ENCODE data around the gene DPYSL3. TPM values are rescaled to one million over a fixed set of nuclear protein-coding genes. Genes with fewer than 3 reads are reported as not detected.
A peak's percentile ranks its signal among the peaks of the same experiment; 100 is the strongest.

Gene DPYSL3
- total and polyA plus RNA-seq, 2 donors (not counting 3 experiments of a cell fraction or from before 2014, with no cell fraction given), result 80.3 to 146 TPM

DNA sequence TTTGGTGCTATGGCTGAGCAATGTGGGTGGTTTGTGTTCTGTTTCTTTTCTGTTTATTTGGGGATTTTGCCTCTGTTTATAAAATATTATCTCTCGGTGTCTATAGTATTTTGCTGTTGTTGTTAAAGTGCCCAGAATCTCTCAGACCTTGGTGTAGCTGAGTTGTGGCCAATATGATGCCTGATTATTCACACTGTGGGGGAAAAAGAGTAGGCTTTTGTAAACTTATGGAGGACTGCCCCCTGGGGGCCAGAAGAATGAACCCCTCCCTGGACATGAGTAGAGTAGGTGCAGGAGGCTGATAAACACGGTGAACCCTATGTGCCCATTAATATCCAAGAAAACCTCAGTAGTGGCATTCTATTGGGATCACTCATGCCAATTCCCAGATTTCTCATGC is 49.0 kb upstream of the DPYSL3 start:
- H2AFZ ChIP-seq (ENCODE audit: low read depth, low read length), result no peak overlapping the region
- no peaks in the 10 kb centered on the region for H3K36me3 ChIP-seq (ENCODE audit: control insufficient read depth in 2 of 2, extremely low read depth in 1 of 2, insufficient read depth in 2 of 2, low read length in 2 of 2)
- peak; percentile 86 for DNase-seq (ENCODE audit: low read depth, low spot score)
- H3K4me3 ChIP-seq (replicated peaks in 1 of 3; ENCODE audit: insufficient read depth in 1 of 3, low read depth in 1 of 3, low read length in 3 of 3), result no peak overlapping the region
- TF ChIP-seq CTCF (IDR thresholded peaks at IDR 0.05; ENCODE audit: extremely low read depth in 1 of 2, insufficient read depth in 1 of 2, low read depth in 1 of 2, low read length in 2 of 2) (peak; percentile 74 to 85), FOS (IDR thresholded peaks at IDR 0.05; ENCODE audit: borderline replicate concordance, insufficient read depth, low read length) (no peak), JUN (IDR thresholded peaks at IDR 0.05; ENCODE audit: borderline replicate concordance, insufficient read depth, insufficient read length, low read depth) (no peak), GATA2 (IDR thresholded peaks at IDR 0.05; ENCODE audit: insufficient read depth, insufficient read length, low read depth, low read length) (no peak)
- H3K9me1 ChIP-seq (replicated peaks; ENCODE audit: control insufficient read depth, extremely low read depth, insufficient read depth, low read length), result no peaks in the 10 kb centered on the region
- dilution Hi-C loops (cut with MboI; ENCODE audit: extremely low pct_ligation_motif_present, low sequenced_read_pairs), result no loop called here
- no peaks in the 10 kb centered on the region for H3K9me3 ChIP-seq (replicated peaks; ENCODE audit: control insufficient read depth, insufficient read depth, low read length)
- no peak overlapping the region for H3K27ac ChIP-seq (ENCODE audit: insufficient read depth, low read depth, low read length)
- H3K79me2 ChIP-seq (ENCODE audit: control insufficient read depth, insufficient read depth, low read length), result no peaks in the 10 kb centered on the region
- no peak overlapping the region for H3K4me2 ChIP-seq (ENCODE audit: insufficient read depth, low read length)
- FAIRE-seq, result peak; percentile 89
- H4K20me1 ChIP-seq (replicated peaks; ENCODE audit: control insufficient read depth, extremely low read depth, insufficient read depth, low read length), result no peaks in the 10 kb centered on the region
- H3K9ac ChIP-seq (replicated peaks; ENCODE audit: extremely low read depth, insufficient read depth, low read length), result no peak overlapping the region
- H3K4me1 ChIP-seq (ENCODE audit: control insufficient read depth, extremely low read depth, insufficient read depth, low read length), result peaks cover 3% of the 10 kb centered on the region
- intact Hi-C loops (cut with micrococcal nuclease), result loop anchor here (1.0 to 5.0 kb wide), 10 partner anchors 19 to 335 kb away; partner anchors contain the start of gene DPYSL3
- no TSS peak for BruUV-seq (replicated peaks)
- ChIA-PET POLR2A (interaction anchor here (1.5 kb wide), 1 partner anchor 105 kb away, joined by 3 read pairs; no protein-coding TSS in a partner anchor), CTCF (interaction anchor here (0.6 to 4.4 kb wide), 41 partner anchors 11 to 370 kb away, joined by 3 to 136 read pairs (median 6); partner anchors contain the start of gene DPYSL3)
- peaks cover 0 to 1% of the 10 kb centered on the region in 2 experiments for H3K27me3 ChIP-seq (ENCODE audit: control insufficient read depth in 2 of 2, insufficient read depth in 2 of 2, low read length in 2 of 2)
